Left lung (tissue), 10 donors: ENCODE results near the gene CCDC85A. TPM values are rescaled to one million over a fixed set of nuclear protein-coding genes. Genes with fewer than 3 reads are reported as not detected.
"Not testable (repeated sequence)": the region's sequence is repeated elsewhere in the genome, so short reads cannot be mapped to it uniquely, and the experiment has no call there.

Experiments used
- ATAC-seq: fragments of 200-7000 bp; cut with Tn5 transposase; one replicate; pipeline ENCODE4 v1.9.1; 2020; ENCODE audit warnings: moderate library complexity
- DNase-seq, 4 donors: peaks; one replicate each; pipeline ENCODE4 v3.0.0-alpha.2; 2013 to 2020
- H3K27ac ChIP-seq, 2 donors: fragments of 200-600 bp; sonication (generic) in 1 of 2; one replicate each; pipeline versions ENCODE4 v1.5.0 to v1.8.0; 2020 to 2021
- H3K27me3 ChIP-seq, 2 donors: fragments of 200-600 bp; sonication (generic) in 1 of 2; one replicate each; pipeline versions ENCODE4 v1.5.0 to v1.8.0; 2020 to 2021
- H3K36me3 ChIP-seq, 2 donors: fragments of 200-600 bp; sonication (generic) in 1 of 2; one replicate each; pipeline versions ENCODE4 v1.5.0 to v1.8.0; 2020 to 2021
- H3K4me1 ChIP-seq, 2 donors: fragments of 200-600 bp; one replicate each; pipeline ENCODE4 v1.8.0; 2021
- H3K4me3 ChIP-seq, 2 donors: fragments of 200-600 bp; sonication (generic) in 1 of 2; one replicate each; pipeline versions ENCODE4 v1.5.0 to v1.8.0; 2020 to 2021; ENCODE audit warnings: mild to moderate bottlenecking in 1 of 2
- H3K9me3 ChIP-seq, 2 donors: fragments of 200-600 bp; sonication (generic) in 1 of 2; one replicate each; pipeline versions ENCODE4 v1.5.0 to v1.8.0; 2020 to 2021
- CTCF ChIP-seq, 2 donors: fragments of 200-600 bp; sonication (generic) in 1 of 2; IDR thresholded peaks; one replicate each; pipeline versions ENCODE4 v1.5.0 to v1.8.0; 2021; ENCODE audit warnings: antibody characterized with exemption in 2 of 2
- intact Hi-C, 2 donors: fragments of 100-400 bp; cut with DNase I; formaldehyde crosslinking; loops; one replicate each; pipeline versions ENCODE4 v1.11.2 to v1.14.2; 2022
- polyA plus RNA-seq, 6 donors: library from polyadenylated mRNA; unstranded; fragments of 120-200 nt; gene quantifications; one replicate each; pipeline ENCODE4 v1.2.1, GENCODE V29; 2013; ENCODE audit not compliant: insufficient read length in 6 of 6
- total RNA-seq, 2 donors: library from RNA; stranded (reverse); fragmentation: NEBNext Ultra II Directional; extraction: Animal tissue kit (Norgen Biotek cat#: 25700); gene quantifications; one replicate each; pipeline ENCODE4 v1.2.1, GENCODE V29; 2021
- donor health status: DM: no; HTN: yes; CAD: no.
- donor health status: DM: no; HTN: no; CAD: no.

CCDC85A gene
- total and polyA plus RNA-seq, 8 donors, result 1.2 to 8.7 (median 2.2) TPM

DNA sequence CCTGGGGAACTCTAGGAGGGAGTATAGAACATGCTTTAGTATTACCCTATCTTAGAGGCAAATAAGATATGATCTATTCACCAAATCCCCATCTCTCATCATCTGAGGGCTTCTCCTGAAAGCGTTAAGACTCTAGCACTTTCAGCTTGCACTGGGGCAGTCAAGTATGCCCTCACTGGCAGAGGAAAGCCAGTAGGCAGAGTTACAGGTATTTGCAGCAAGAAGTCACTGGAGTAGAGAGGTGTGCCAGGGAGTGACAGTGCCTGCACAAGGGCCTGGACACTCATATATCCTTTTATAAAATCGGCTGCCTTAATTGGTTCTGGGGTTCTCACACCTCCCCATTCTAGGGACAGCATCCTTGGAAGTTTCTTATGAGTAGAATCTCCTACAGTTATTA is 31.9 kb upstream of the CCDC85A start:
- H3K27ac ChIP-seq, result no peak overlapping the region
- no peak for ATAC-seq
- no peaks in the 10 kb centered on the region for H3K27me3 ChIP-seq
- no peaks in the 10 kb centered on the region for H3K9me3 ChIP-seq
- H3K4me1 ChIP-seq, result no peaks in the 10 kb centered on the region
- no peaks in the 10 kb centered on the region for H3K36me3 ChIP-seq
- TF ChIP-seq CTCF (IDR thresholded peaks at IDR 0.05), result no peak
- no peak overlapping the region for H3K4me3 ChIP-seq
- intact Hi-C loops, result no loop called here
- no peak for DNase-seq

GRCh38 chr2:56155188-56155587 is 28.6 kb upstream of the CCDC85A start:
- H3K27ac ChIP-seq, result no peak overlapping the region
- intact Hi-C loops, result no loop called here
- H3K9me3 ChIP-seq, result no peaks in the 10 kb centered on the region
- H3K27me3 ChIP-seq, result no peaks in the 10 kb centered on the region
- TF ChIP-seq CTCF (IDR thresholded peaks at IDR 0.05), result no peak
- H3K36me3 ChIP-seq, result no peaks in the 10 kb centered on the region
- ATAC-seq, result no peak
- DNase-seq, result no peak
- H3K4me3 ChIP-seq, result no peak overlapping the region
- H3K4me1 ChIP-seq, result no peaks in the 10 kb centered on the region

DNA sequence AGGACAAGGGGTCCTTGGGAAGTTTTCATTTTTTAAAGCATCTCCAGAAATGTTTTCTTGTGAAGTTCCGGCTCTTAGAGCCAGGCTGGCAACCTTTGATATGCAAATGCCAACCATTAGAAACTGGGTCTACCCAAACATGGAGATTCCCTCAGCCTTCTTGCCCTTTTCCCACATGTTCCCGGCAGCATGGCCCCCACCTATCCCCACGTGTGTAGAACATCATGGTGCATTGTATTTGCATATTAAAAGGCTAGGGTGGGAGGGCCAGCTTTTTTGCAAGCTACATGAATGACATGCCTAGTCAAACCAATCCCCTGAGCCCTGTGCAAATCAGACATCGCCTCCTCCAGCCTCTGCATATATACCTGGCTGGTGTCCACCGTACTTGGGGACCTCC is 23.9 kb upstream of the CCDC85A start:
- H3K4me1 ChIP-seq, DNase-seq, H3K27ac ChIP-seq, H3K36me3 ChIP-seq, H3K4me3 ChIP-seq, intact Hi-C loops, ATAC-seq, H3K9me3 ChIP-seq, H3K27me3 ChIP-seq: not testable (repeated sequence)

DNA sequence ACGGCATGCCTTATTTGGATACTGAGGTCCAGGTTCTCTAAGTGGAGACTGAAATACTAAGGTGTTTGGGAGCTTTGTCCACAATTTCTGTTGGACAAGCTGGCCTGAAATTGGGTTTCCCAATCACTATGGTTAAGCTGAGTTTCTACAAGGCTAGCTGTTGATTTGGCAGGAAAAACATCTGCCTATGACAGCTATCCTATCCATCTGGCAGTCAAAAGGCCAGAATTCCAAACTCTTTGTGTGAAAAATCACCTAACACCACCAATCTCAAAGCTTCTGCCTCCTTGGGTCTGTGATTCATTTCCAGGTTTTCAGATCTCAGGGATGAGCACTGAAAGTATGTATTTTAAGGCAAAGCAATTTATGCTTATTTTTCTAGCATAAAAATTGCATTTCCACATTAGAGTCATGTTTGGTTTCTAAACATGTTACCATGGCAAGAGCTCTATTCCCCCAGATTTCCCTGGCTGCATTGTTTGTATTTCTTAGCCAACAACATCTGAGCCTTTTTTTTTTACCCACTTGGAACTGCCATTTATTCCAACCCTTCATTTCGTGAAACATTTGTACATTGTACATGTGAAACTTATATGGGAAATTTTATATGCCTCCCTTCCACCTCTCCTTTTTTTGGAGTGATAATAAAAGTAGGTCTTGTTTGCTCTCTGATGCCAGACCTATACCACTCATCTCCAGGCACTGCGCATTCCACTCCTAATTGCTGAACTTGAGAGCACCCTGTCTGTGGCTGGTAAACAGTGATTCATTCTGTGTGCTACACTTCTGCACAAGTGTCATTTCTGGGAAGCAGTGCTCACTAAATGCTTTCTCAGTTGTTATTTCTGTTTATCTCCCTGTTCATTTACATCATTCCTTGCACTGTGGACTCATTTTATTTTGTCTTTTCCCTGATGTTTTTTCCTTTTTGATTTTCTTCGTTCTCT is 15.9 kb upstream of the CCDC85A start:
- no peak for TF ChIP-seq CTCF (IDR thresholded peaks at IDR 0.05)

DNA sequence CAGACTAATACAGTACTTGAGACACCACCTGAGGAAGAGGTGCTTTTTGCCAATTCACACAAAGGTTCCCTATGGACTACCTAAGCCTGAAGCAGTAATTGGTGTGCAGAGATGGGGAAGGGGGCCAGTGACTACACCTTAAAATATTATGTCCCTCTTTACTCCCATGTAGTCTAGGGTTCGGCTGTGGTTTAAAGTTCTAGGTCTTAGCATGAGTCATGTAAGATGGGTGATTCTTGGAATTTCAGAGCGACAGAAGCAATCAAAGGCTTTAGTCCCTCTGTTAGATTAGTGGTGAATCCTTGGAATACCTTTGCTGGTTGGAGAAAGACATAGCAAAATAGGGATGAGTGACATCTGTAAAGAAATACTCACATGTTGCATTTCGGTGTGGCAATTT is 14.3 kb upstream of the CCDC85A start:
- intact Hi-C loops, result no loop called here

More for the DNA sequence above, 15.9 kb upstream of the CCDC85A start:
- intact Hi-C loops, result no loop called here
- Histone ChIP-seq H3K27me3 (no peaks in the 10 kb centered on the region), H3K4me3 (no peak overlapping the region), H3K4me1 (peaks cover 0 to 4% of the 10 kb centered on the region in 2 donors), H3K27ac (peak overlapping the region; percentile 45 to 58), H3K9me3 (no peaks in the 10 kb centered on the region), H3K36me3 (no peaks in the 10 kb centered on the region)
- ATAC-seq (peak; percentile 96), DNase-seq (peak in 1 of 4 donors; percentile 44)

More for the DNA sequence above, 14.3 kb upstream of the CCDC85A start:
- Histone ChIP-seq H3K27ac (no peak overlapping the region), H3K27me3 (no peaks in the 10 kb centered on the region), H3K36me3 (no peaks in the 10 kb centered on the region), H3K4me3 (no peak overlapping the region), H3K9me3 (no peaks in the 10 kb centered on the region), H3K4me1 (peaks cover 0 to 4% of the 10 kb centered on the region in 2 donors)
- DNase-seq, result no peak
- no peak for TF ChIP-seq CTCF (IDR thresholded peaks at IDR 0.05)
- no peak for ATAC-seq
